ENCODE data around the gene ACP4. TPM values are rescaled to one million over a fixed set of nuclear protein-coding genes. Genes with fewer than 3 reads are reported as not detected.

ACP4 gene
- total and polyA plus RNA-seq, 2 of the 13 experiments (the other 11 are each of a cell fraction or from before 2014, with no cell fraction given), result 0.08 TPM; not detected in 1

DNA sequence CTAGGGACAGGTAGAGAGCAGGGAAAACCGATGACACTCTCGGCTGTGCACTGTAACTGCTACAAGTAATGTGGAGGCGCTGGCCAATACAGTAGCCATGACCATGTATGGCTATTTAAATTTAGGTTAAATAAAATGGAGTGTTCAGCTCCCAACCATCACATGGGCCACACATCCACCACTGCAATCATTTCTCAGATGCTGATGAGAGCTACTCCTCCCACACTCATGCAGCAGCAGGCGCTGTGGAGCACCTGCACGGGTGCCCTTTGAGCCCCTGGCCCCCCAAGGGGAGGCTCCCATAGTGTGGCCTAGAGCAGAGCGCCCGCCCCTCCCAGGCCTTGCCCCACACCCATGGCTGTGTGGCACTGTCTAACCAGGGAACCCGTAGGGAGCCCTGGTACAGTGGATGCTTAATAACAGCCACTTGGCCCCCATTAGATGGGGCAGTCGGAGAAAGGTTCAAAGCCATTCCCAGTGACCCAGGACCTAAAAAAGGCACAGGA lies 6.0 kb downstream of the ACP4 start (continued):
- TF ChIP-seq, protein P1, sequence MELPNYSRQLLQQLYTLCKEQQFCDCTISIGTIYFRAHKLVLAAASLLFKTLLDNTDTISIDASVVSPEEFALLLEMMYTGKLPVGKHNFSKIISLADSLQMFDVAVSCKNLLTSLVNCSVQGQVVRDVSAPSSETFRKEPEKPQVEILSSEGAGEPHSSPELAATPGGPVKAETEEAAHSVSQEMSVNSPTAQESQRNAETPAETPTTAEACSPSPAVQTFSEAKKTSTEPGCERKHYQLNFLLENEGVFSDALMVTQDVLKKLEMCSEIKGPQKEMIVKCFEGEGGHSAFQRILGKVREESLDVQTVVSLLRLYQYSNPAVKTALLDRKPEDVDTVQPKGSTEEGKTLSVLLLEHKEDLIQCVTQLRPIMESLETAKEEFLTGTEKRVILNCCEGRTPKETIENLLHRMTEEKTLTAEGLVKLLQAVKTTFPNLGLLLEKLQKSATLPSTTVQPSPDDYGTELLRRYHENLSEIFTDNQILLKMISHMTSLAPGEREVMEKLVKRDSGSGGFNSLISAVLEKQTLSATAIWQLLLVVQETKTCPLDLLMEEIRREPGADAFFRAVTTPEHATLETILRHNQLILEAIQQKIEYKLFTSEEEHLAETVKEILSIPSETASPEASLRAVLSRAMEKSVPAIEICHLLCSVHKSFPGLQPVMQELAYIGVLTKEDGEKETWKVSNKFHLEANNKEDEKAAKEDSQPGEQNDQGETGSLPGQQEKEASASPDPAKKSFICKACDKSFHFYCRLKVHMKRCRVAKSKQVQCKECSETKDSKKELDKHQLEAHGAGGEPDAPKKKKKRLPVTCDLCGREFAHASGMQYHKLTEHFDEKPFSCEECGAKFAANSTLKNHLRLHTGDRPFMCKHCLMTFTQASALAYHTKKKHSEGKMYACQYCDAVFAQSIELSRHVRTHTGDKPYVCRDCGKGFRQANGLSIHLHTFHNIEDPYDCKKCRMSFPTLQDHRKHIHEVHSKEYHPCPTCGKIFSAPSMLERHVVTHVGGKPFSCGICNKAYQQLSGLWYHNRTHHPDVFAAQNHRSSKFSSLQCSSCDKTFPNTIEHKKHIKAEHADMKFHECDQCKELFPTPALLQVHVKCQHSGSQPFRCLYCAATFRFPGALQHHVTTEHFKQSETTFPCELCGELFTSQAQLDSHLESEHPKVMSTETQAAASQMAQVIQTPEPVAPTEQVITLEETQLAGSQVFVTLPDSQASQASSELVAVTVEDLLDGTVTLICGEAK (IDR thresholded peaks at IDR 0.05), result no peak
- TF ChIP-seq, protein P1 (CRISPR knock-in tag; IDR thresholded peaks at IDR 0.05), result no peak
- TF ChIP-seq FOXM1 (CRISPR knock-in tag; IDR thresholded peaks at IDR 0.05), result no peak
- TF ChIP-seq SATB2 (CRISPR knock-in tag; IDR thresholded peaks at IDR 0.05), result no peak
- no peak for TF ChIP-seq ZNF317 (CRISPR knock-in tag; IDR thresholded peaks at IDR 0.05)
- no peak for TF ChIP-seq ZNF121 (CRISPR knock-in tag; IDR thresholded peaks at IDR 0.05)
- no peak for TF ChIP-seq NR2C2 (CRISPR knock-in tag; IDR thresholded peaks at IDR 0.05; ENCODE audit: borderline replicate concordance)
- TF ChIP-seq, protein P2, sequence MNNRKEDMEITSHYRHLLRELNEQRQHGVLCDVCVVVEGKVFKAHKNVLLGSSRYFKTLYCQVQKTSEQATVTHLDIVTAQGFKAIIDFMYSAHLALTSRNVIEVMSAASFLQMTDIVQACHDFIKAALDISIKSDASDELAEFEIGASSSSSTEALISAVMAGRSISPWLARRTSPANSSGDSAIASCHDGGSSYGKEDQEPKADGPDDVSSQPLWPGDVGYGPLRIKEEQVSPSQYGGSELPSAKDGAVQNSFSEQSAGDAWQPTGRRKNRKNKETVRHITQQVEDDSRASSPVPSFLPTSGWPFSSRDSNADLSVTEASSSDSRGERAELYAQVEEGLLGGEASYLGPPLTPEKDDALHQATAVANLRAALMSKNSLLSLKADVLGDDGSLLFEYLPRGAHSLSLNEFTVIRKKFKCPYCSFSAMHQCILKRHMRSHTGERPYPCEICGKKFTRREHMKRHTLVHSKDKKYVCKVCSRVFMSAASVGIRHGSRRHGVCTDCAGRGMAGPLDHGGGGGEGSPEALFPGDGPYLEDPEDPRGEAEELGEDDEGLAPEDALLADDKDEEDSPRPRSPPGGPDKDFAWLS (CRISPR knock-in tag; IDR thresholded peaks at IDR 0.05; ENCODE audit: borderline replicate concordance), result no peak
- TF ChIP-seq, protein P3, sequence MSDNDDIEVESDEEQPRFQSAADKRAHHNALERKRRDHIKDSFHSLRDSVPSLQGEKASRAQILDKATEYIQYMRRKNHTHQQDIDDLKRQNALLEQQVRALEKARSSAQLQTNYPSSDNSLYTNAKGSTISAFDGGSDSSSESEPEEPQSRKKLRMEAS (IDR thresholded peaks at IDR 0.05), result no peak
- no peak for TF ChIP-seq TBX3 (IDR thresholded peaks at IDR 0.05; ENCODE audit: borderline replicate concordance)
- no peak for TF ChIP-seq ZNF17 (CRISPR knock-in tag; IDR thresholded peaks at IDR 0.05)
- TF ChIP-seq, protein P4, sequence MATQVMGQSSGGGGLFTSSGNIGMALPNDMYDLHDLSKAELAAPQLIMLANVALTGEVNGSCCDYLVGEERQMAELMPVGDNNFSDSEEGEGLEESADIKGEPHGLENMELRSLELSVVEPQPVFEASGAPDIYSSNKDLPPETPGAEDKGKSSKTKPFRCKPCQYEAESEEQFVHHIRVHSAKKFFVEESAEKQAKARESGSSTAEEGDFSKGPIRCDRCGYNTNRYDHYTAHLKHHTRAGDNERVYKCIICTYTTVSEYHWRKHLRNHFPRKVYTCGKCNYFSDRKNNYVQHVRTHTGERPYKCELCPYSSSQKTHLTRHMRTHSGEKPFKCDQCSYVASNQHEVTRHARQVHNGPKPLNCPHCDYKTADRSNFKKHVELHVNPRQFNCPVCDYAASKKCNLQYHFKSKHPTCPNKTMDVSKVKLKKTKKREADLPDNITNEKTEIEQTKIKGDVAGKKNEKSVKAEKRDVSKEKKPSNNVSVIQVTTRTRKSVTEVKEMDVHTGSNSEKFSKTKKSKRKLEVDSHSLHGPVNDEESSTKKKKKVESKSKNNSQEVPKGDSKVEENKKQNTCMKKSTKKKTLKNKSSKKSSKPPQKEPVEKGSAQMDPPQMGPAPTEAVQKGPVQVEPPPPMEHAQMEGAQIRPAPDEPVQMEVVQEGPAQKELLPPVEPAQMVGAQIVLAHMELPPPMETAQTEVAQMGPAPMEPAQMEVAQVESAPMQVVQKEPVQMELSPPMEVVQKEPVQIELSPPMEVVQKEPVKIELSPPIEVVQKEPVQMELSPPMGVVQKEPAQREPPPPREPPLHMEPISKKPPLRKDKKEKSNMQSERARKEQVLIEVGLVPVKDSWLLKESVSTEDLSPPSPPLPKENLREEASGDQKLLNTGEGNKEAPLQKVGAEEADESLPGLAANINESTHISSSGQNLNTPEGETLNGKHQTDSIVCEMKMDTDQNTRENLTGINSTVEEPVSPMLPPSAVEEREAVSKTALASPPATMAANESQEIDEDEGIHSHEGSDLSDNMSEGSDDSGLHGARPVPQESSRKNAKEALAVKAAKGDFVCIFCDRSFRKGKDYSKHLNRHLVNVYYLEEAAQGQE (IDR thresholded peaks at IDR 0.05; ENCODE audit: borderline replicate concordance in 1 of 2, low read depth in 1 of 2, low read length in 2 of 2), result no peak
- no peak for TF ChIP-seq NR1H2 (CRISPR knock-in tag; IDR thresholded peaks at IDR 0.05; ENCODE audit: borderline replicate concordance, low read depth)
- peak; percentile 54; the same call in 1 of the 2 replicates for TF ChIP-seq RBFOX2 (IDR thresholded peaks at IDR 0.05; ENCODE audit: low read depth, low read length)
- no peak for TF ChIP-seq BORCS8-MEF2B (CRISPR knock-in tag; IDR thresholded peaks at IDR 0.05)
- no peak for TF ChIP-seq MEIS1 (CRISPR knock-in tag; IDR thresholded peaks at IDR 0.05; ENCODE audit: borderline replicate concordance)

Data from HepG2 (cell line).